ENCODE measurements around the gene ZNF746.

The ZNF746 gene

DNA sequence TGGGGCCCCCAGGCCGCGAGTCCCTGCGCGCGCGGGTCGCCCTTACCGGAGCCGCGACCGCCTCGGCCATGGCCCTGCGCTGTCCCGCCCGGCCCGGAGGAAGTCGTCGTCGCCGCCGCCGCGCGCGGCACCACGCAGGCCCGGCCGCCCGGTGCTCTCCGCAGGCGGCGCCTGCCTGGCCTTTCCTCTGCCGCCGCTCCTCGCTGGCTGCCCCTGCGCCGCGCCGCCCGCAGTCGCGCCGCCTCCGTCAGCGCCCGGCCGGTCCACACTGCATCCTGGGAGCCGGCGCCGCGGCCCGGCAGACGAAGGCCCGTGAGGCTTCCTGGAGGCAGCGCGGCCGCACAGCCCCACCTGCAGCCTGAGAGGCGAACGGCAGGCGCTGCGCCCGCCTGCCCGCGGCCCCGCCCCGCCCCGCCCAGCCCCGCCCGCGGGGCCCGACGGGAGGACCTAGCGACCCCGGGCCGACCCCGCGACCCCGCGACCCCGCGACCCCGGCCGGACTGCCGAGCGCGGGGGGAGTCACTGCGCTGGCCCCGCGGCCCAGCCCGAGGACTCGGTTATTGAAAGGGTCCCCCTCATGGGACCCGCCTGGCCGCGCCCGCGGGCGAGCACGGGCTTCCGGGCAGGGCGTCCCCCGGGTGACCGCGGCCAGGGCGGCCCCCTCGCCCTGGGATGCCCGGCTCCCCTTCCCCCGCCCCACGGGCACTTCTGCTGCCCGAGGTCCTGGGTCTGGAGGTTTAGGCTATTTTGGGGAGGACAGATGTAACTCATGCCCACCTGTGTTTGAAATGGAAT, at the start of gene ZNF746:
TSS of gene ZNF746 (minus strand) at position 343 of the 795 bp plus-strand sequence. CDS start at position 70, 273 bp downstream.
- peak; percentile 96 for DNase-seq (ENCODE audit: extremely low spot score)
- ChIA-PET POLR2A (no interaction called here), CTCF (interaction anchor here (2.4 kb wide), 1 partner anchor 236 kb away, joined by 8 read pairs; the partner anchor contains the start of gene ZNF783)
- TF ChIP-seq CTCF (IDR thresholded peaks at IDR 0.05; ENCODE audit: control extremely low read depth, extremely low read depth, low read depth, missing control alignments) = peak; percentile 89

- POLR2A ChIA-PET = no interaction called here
- no peak for DNase-seq (ENCODE audit: extremely low spot score)
- TF ChIP-seq CTCF (IDR thresholded peaks at IDR 0.05; ENCODE audit: control extremely low read depth, extremely low read depth, low read depth, missing control alignments) = no peak
- CTCF ChIA-PET = interaction anchor here (1.0 to 1.4 kb wide), 3 partner anchors 17 to 55 kb away, joined by 3 read pairs; no protein-coding TSS in a partner anchor
Measured at GRCh38 chr7:149547126-149547525, 49.5 kb upstream of the ZNF746 start.

GRCh38 chr7:149546331-149546730, 48.7 kb upstream of the ZNF746 start:
- POLR2A ChIA-PET = no interaction called here
- no peak for DNase-seq (ENCODE audit: extremely low spot score)
- TF ChIP-seq CTCF (IDR thresholded peaks at IDR 0.05; ENCODE audit: control extremely low read depth, extremely low read depth, low read depth, missing control alignments) = no peak
- CTCF ChIA-PET = interaction anchor here (1.0 to 1.4 kb wide), 2 partner anchors 36 to 55 kb away, joined by 3 read pairs; no protein-coding TSS in a partner anchor

- CTCF ChIA-PET = no interaction called here
- TF ChIP-seq CTCF (IDR thresholded peaks at IDR 0.05; ENCODE audit: control extremely low read depth, extremely low read depth, low read depth, missing control alignments) = no peak
- no peak for DNase-seq (ENCODE audit: extremely low spot score)
- POLR2A ChIA-PET = no interaction called here
Measured at GRCh38 chr7:149544028-149544427, 46.4 kb upstream of the ZNF746 start.

- ChIA-PET POLR2A (no interaction called here), CTCF (interaction anchor here (1.2 kb wide), 1 partner anchor 209 kb away, joined by 3 read pairs; no protein-coding TSS in a partner anchor)
Measured at GRCh38 chr7:149532654-149533053, 35.0 kb upstream of the ZNF746 start.

GRCh38 chr7:149529136-149529718, 31.6 kb upstream of the ZNF746 start:
- no peak for DNase-seq (ENCODE audit: extremely low spot score)
- CTCF ChIA-PET = no interaction called here
- TF ChIP-seq CTCF (IDR thresholded peaks at IDR 0.05; ENCODE audit: control extremely low read depth, extremely low read depth, low read depth, missing control alignments) = no peak
- POLR2A ChIA-PET = no interaction called here

More at GRCh38 chr7:149532654-149533053, 35.0 kb upstream of the ZNF746 start:
- TF ChIP-seq CTCF (IDR thresholded peaks at IDR 0.05; ENCODE audit: control extremely low read depth, extremely low read depth, low read depth, missing control alignments) = no peak
- no peak for DNase-seq (ENCODE audit: extremely low spot score)
